A549 treated with CORT108297 at 1 μM for 4 hours (cell line): ENCODE results near the gene SYNRG. TPM values are rescaled to one million over a fixed set of nuclear protein-coding genes. Genes with fewer than 3 reads are reported as not detected.

ENCODE experiments used
- total RNA-seq: library from RNA; stranded (reverse); fragments of 200-300 nt; extraction: Qiagen RNA extraction; gene quantifications from 5 replicates; pipeline ENCODE4 v1.2.3, GENCODE V29; 2022

The SYNRG gene
- 12.6 to 14.2 TPM (median 13.3 TPM) in 5 replicates for total RNA-seq

GRCh38 chr17:37609170-37610040, at the start of gene SYNRG:
TSS of gene SYNRG (minus strand) at chr17:37609418. CDS start at chr17:37609355, 63 bp downstream.

DNA sequence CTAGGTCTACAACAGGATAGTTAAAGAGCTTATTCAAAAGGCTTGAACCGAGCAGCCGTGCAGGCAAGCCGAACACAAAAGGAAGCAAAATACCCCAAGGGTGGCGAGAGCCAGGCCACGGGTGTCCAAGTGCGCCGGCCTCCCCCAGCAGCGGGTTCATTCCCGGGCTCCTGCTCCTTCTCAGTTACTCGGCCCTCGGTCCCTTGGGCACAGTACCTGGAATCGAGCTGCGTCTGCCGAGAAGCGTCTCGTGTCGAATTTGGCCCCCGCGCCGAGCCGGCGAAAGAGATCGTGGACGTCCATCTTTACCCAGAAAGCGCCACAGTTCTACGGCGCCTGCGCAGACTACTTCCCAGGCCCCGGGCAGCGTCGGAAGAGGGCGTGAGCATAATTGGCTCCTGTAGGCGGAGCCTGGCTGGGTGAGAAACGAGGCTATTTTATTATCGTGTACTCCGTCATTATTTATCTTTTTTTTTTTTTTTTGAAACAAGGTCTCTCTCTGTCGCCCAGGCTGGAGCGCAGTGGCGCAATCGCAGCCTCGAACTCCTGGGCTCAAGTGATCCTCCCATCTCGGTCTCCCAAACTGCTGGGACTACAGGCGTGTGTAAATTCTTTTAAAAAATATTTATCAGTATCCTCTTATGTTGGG, 34.0 kb upstream of the SYNRG start, which contains the start of gene DDX52:
Gene DDX52 (minus strand): TSS at position 329 of the 649 bp plus-strand sequence. CDS start 26 bp downstream, at position 303.

DNA sequence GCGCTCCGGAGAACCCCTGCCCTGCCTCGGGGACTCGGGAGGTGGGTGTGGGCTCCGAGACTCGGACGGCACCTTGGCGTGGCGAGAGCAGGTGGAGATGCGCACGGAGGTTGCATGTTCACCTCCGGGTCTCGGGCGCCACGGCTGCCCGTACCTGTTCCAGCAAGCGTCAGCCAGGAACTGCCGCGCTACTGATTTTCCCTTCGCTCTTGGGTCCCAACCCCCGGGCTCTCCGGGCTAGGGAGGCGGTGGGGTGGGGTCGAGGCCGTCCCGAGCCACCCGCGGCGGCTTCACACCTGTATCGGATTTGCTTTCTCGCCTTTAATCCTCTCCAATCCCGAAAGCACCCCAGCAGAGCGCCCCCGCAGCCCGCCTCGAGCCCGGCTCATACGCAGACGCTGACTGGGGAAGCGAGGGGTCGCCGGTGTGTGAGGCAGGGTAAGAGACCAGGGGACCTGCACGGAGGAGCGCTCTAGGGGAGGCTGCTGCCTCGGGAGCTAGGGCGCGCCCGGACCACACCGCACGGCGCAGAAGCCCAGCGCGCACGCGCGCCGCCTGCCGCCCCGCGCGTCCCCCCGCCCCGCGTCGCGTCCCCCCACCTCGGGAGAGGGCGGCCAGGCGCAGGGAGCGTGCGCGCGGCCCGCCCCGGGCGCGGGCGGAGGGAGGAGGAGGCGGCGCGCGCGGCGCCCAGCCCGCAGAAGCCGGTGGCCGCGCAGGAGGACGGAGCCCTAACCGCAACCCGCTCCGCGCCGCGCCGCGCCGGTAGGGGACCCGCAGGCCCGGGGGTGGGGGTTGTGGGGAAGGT, 119.8 kb downstream of the SYNRG start, which contains the start of gene DUSP14:
Gene DUSP14 (plus strand): TSS at position 695 of the 805 bp plus-strand sequence. CDS start 22,382 bp downstream, outside the sequence.

Other genes with a start within 250 kb of the SYNRG start
- not detected in 5 replicates for gene C17orf78, start 233.4 kb downstream of the SYNRG start, total RNA-seq
- gene ACACA, start 202.6 kb downstream of the SYNRG start, total RNA-seq, result 48.7 to 57.4 TPM (median 52.7 TPM) in 5 replicates
- gene TADA2A, start 202.5 kb downstream of the SYNRG start, total RNA-seq, result 11.3 to 12.1 TPM (median 12.0 TPM) in 5 replicates
- 42.9 to 56.9 TPM (median 50.1 TPM) in 5 replicates for gene DUSP14, start 119.5 kb downstream of the SYNRG start, total RNA-seq
- gene DDX52, start 34.0 kb upstream of the SYNRG start, total RNA-seq, result 28.2 to 34.7 TPM (median 29.1 TPM) in 5 replicates
- 21.1 to 26.0 TPM (median 25.6 TPM) in 5 replicates for gene HNF1B, start 135.6 kb upstream of the SYNRG start, total RNA-seq